Measurements from ENCODE around the gene PARD6B. TPM values are rescaled to one million over a fixed set of nuclear protein-coding genes. Genes with fewer than 3 reads are reported as not detected.

The PARD6B gene
- total and polyA plus RNA-seq, 2 of the 13 experiments (the other 11 are each of a cell fraction or from before 2014, with no cell fraction given), result 6.9 to 22.2 TPM

GRCh38 chr20:50710492-50711063 lies 20.8 kb upstream of the PARD6B start (continued):
- TF ChIP-seq CSRNP1 (CRISPR knock-in tag; IDR thresholded peaks at IDR 0.05) (no peak), KLF6 (CRISPR knock-in tag; IDR thresholded peaks at IDR 0.05) (0 out of 2 replicates have a peak, but pooled peaks have one; percentile 18), ATF7 (IDR thresholded peaks at IDR 0.05) (no peak), ATF7 (CRISPR knock-in tag; IDR thresholded peaks at IDR 0.05) (no peak), ZNF256 (CRISPR knock-in tag; conservative IDR thresholded peaks at IDR 0.05) (no peak), CEBPG (CRISPR knock-in tag; IDR thresholded peaks at IDR 0.05) (peak; percentile 94), HDAC1 (CRISPR knock-in tag; IDR thresholded peaks at IDR 0.05) (no peak), FOXJ3 (CRISPR knock-in tag; IDR thresholded peaks at IDR 0.05; ENCODE audit: borderline replicate concordance) (peak; percentile 31; the same call in 1 of the 2 replicates), THAP11 (CRISPR knock-in tag; IDR thresholded peaks at IDR 0.05) (peak; percentile 24; the same call in 1 of the 2 replicates), PRMT3 (CRISPR knock-in tag; IDR thresholded peaks at IDR 0.05; ENCODE audit: borderline replicate concordance, low read depth) (no peak), ZBTB38 (CRISPR knock-in tag; IDR thresholded peaks at IDR 0.05) (no peak), MTA1 (CRISPR knock-in tag; IDR thresholded peaks at IDR 0.05; ENCODE audit: borderline replicate concordance) (no peak), ZFP41 (CRISPR knock-in tag; IDR thresholded peaks at IDR 0.05; ENCODE audit: borderline replicate concordance) (no peak), ZNF557 (CRISPR knock-in tag; IDR thresholded peaks at IDR 0.05) (no peak), ZNF577 (CRISPR knock-in tag; IDR thresholded peaks at IDR 0.05; ENCODE audit: borderline replicate concordance, low read depth) (no peak), THAP9 (CRISPR knock-in tag; IDR thresholded peaks at IDR 0.05; ENCODE audit: borderline replicate concordance) (no peak), RFX5 (IDR thresholded peaks at IDR 0.05; ENCODE audit: low read depth, low read length) (no peak), CHCHD3 (CRISPR knock-in tag; IDR thresholded peaks at IDR 0.05) (no peak), ZNF367 (CRISPR knock-in tag; IDR thresholded peaks at IDR 0.05; ENCODE audit: borderline replicate concordance) (0 out of 2 replicates have a peak, but pooled peaks have one; percentile 39), ZSCAN21 (CRISPR knock-in tag; IDR thresholded peaks at IDR 0.05; ENCODE audit: borderline replicate concordance) (no peak), ZC3H13 (CRISPR knock-in tag; IDR thresholded peaks at IDR 0.05) (no peak), EP300 (IDR thresholded peaks at IDR 0.05; ENCODE audit: low read depth in 2 of 2, low read length in 2 of 2) (no peak; a peak in 1 of 4 replicates), EP300 (CRISPR knock-in tag; IDR thresholded peaks at IDR 0.05; ENCODE audit: borderline replicate concordance) (no peak), HNRNPH1 (optimal IDR thresholded peaks at IDR 0.05; ENCODE audit: low read depth, low read length) (no peak), ZNF558 (CRISPR knock-in tag; IDR thresholded peaks at IDR 0.05; ENCODE audit: borderline replicate concordance) (no peak), HNRNPL (IDR thresholded peaks at IDR 0.05; ENCODE audit: low read depth, low read length) (no peak)

Measured in HepG2 (cell line).